HepG2 (cell line): ENCODE measurements around the gene CTSA. TPM values are rescaled to one million over a fixed set of nuclear protein-coding genes. Genes with fewer than 3 reads are reported as not detected.

Source experiments
- ARID4A ChIP-seq: sonication (generic); formaldehyde crosslinking; IDR thresholded peaks from 2 replicates; pipeline ENCODE4 v1.5.0; 2020; ENCODE audit warnings: mild to moderate bottlenecking, missing genetic modification reagents, borderline replicate concordance
- ARID5B ChIP-seq: IDR thresholded peaks from 2 replicates; pipeline ENCODE4 v1.4.0; 2020; ENCODE audit warnings: mild to moderate bottlenecking, missing genetic modification reagents
- CBX1 ChIP-seq: IDR thresholded peaks from one replicate; pipeline ENCODE4 v1.6.1; 2016; ENCODE audit warnings: antibody characterized with exemption, low read depth
- NFAT5 ChIP-seq: sonication (generic); formaldehyde crosslinking; IDR thresholded peaks from 2 replicates; pipeline ENCODE4 v1.4.0; 2020; ENCODE audit warnings: missing genetic modification reagents
- RBM39 ChIP-seq: fragments of 200-400 bp; formaldehyde crosslinking; IDR thresholded peaks from one replicate; pipeline ENCODE4 v1.6.1; 2018; ENCODE audit warnings: antibody characterized with exemption, mild to moderate bottlenecking, low read depth, low read length; ENCODE audit not compliant: poor library complexity, severe bottlenecking
- RXRB ChIP-seq: IDR thresholded peaks from 2 replicates; pipeline ENCODE4 v1.6.1; 2016; ENCODE audit warnings: borderline replicate concordance, missing genetic modification reagents, missing compliant biosample characterization
- THAP11 ChIP-seq: IDR thresholded peaks from 2 replicates; pipeline ENCODE4 v1.6.1; 2016; ENCODE audit warnings: missing biosample characterization, missing genetic modification reagents
- XBP1 ChIP-seq: sonication (generic); formaldehyde crosslinking; IDR thresholded peaks from 2 replicates; pipeline ENCODE4 v1.5.0; 2020; ENCODE audit warnings: missing genetic modification reagents
- ZFP82 ChIP-seq: sonication (generic); formaldehyde crosslinking; IDR thresholded peaks from 2 replicates; pipeline ENCODE4 v1.5.1; 2020; ENCODE audit warnings: mild to moderate bottlenecking, missing genetic modification reagents, borderline replicate concordance
- ZFP90 ChIP-seq: sonication (generic); formaldehyde crosslinking; IDR thresholded peaks from 2 replicates; pipeline ENCODE4 v1.8.0; 2022; ENCODE audit warnings: missing genetic modification reagents, mild to moderate bottlenecking, inconsistent platforms, borderline replicate concordance
- ZNF354B ChIP-seq: sonication (generic); formaldehyde crosslinking; IDR thresholded peaks from 2 replicates; pipeline ENCODE4 v1.8.0; 2022; ENCODE audit warnings: mild to moderate bottlenecking, missing genetic modification reagents
- ZNF547 ChIP-seq: sonication (generic); formaldehyde crosslinking; IDR thresholded peaks from 2 replicates; pipeline ENCODE4 v1.5.1; 2020; ENCODE audit warnings: mild to moderate bottlenecking, missing genetic modification reagents
- ZNF549 ChIP-seq: sonication (generic); formaldehyde crosslinking; IDR thresholded peaks from 2 replicates; pipeline ENCODE4 v1.5.0; 2020; ENCODE audit warnings: missing genetic modification reagents
- ZNF597 ChIP-seq: sonication (generic); formaldehyde crosslinking; IDR thresholded peaks from 2 replicates; pipeline ENCODE4 v1.5.0; 2020; ENCODE audit warnings: missing genetic modification reagents
- polyA plus RNA-seq, 8 experiments: library from polyadenylated mRNA; depleted of rRNA in 3 of 8; stranded (reverse) in 7 of 8; unstranded in 1 of 8; fragments of >200 nt; fragmentation: Illumina TruSeq in 4 of 8; extraction: Trizol in 4 of 8; gene quantifications; 2 replicates each; pipeline versions ENCODE4 v1.2.1 to v1.2.3, GENCODE V29; 2011 to 2016; ENCODE audit warnings: low read depth in 4 of 8, missing spikeins in 1 of 8, mixed read lengths in 1 of 8; ENCODE audit not compliant: insufficient read depth in 1 of 8
- total RNA-seq, 5 experiments: library from RNA; depleted of rRNA; stranded (reverse); fragments of >200 nt; fragmentation: Illumina TruSeq; extraction: Trizol; gene quantifications; 2 replicates each; pipeline ENCODE4 v1.2.3, GENCODE V29; 2016; ENCODE audit warnings: low read depth in 1 of 5

The CTSA gene
- total and polyA plus RNA-seq, 2 of the 13 experiments (the other 11 are each of a cell fraction or from before 2014, with no cell fraction given): 202 to 231 TPM

GRCh38 chr20:45909336-45909808 lies 18.2 kb downstream of the CTSA start (continued):
- peak; percentile 71 for TF ChIP-seq ARID5B (CRISPR knock-in tag)
- no peak; the same call in 1 of the 2 replicates for TF ChIP-seq ARID4A (CRISPR knock-in tag)
- TF ChIP-seq ZNF549: no peak
- TF ChIP-seq ZNF597 (CRISPR knock-in tag): no peak
- TF ChIP-seq RXRB: peak; percentile 71; the same call in 1 of the 2 replicates
- TF ChIP-seq CBX1: no peak
- TF ChIP-seq NFAT5 (CRISPR knock-in tag): no peak
- TF ChIP-seq ZNF354B (CRISPR knock-in tag): no peak
- TF ChIP-seq ZFP90 (CRISPR knock-in tag): 0 out of 2 replicates have a peak, but pooled peaks have one; percentile 47
- peak; percentile 48; the same call in 1 of the 2 replicates for TF ChIP-seq THAP11 (CRISPR knock-in tag)
- TF ChIP-seq ZFP82 (CRISPR knock-in tag): no peak
- no peak for TF ChIP-seq XBP1 (CRISPR knock-in tag)
- TF ChIP-seq ZNF547 (CRISPR knock-in tag): no peak
- TF ChIP-seq RBM39: no peak
